ENCODE measurements around the gene DEK.
"Not testable (repeated sequence)": the region's sequence is repeated elsewhere in the genome, so short reads cannot be mapped to it uniquely, and the experiment has no call there.

Gene DEK

DNA sequence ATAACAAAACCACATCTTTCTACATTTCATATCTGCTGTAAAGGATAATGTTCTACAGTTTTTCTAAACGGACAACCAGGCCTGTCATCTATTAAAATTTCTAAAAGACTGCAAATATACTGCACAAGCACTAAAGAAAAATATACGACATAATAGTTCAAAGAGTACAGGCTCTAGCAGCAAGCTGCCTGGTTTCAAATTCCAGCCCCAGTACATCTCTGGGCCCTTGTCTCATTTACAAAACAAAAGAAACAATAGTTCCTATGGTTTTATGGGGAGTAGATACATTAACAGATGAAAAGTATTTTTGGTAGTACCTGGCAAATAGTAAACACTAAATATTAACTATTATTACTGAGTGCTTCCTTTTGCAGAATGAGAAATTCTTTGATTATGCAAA lies 24.1 kb downstream of the DEK start:
- DNase-seq (ENCODE audit: low spot score): no peak

DNA sequence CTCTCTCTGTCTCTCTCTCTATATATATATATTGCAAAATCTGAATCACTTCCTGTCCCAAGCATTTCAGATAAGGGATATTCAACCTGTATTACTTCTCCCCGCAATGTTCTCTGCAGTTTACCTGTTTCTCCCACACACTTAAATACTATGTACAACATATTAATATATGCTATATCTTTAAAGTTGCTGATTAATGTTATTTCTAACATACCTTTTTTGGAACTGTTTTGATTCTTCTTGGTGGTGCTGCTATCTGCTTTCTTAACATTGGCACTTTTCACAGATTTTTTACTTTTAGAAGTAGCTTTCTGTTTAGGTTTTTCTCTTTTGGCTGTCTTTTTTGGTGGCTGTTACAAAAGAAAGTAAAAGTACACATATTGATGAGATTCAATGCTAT lies 27.2 kb downstream of the DEK start:
- no peak for DNase-seq (ENCODE audit: low spot score)

GRCh38 chr6:18235524-18235923 lies 28.8 kb downstream of the DEK start:
- DNase-seq (ENCODE audit: low spot score): no peak

DNA sequence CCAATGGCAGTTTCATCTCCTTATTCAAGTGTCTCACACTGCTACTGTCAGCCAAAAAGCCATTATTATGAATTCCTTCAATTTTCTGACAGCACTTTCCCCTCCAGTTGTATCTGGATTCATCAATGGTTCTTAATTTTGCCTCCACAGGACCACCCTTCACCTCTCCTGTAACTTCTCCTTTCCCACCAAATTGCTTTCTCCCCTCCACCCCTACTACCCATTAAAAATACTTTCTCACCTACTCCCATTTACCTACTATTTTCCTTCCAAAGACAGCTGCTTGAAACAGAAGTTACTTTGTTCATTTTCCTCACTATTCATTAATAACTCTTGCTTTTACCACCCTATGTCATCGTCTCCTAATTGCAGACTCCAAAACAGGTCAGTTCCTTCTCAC lies 29.8 kb downstream of the DEK start:
- DNase-seq (ENCODE audit: low spot score): no peak

DNA sequence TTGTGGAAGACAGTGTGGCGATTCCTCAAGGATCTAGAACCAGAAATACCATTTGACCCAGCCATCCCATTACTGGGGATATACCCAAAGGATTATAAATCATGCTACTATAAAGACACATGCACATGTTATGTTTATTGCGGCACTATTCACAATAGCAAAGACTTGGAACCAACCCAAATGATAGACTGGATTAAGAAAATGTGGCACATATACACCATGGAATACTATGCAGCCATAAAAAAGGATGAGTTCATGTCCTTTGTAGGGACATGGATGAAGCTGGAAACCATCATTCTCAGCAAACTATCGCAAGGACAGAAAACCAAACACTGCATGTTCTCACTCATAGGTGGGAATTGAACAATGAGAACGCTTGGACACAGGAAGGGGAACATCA lies 30.6 kb downstream of the DEK start:
- DNase-seq (ENCODE audit: low spot score): not testable (repeated sequence)

DNA sequence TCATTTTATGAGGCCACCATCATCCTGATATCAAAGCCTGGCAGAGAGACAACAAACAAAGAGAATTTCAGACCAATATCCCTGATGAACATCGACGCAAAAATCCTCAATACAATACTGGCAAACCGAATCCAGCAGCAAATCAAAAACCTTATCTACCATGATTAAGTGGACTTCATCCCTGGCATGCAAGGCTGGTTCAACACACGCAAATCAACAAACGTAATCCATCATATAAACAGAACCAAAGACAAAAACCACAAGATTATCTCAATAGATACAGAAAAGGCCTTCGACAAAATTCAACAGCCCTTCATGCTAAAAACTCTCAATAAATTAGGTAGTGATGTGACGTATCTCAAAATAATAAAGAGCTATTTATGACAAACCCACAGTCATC lies 32.5 kb downstream of the DEK start:
- not testable (repeated sequence) for DNase-seq (ENCODE audit: low spot score)

- not testable (repeated sequence) for DNase-seq (ENCODE audit: low spot score)
Observed at GRCh38 chr6:18228590-18228989, 35.7 kb downstream of the DEK start.

GRCh38 chr6:18227166-18227565 lies 37.2 kb downstream of the DEK start:
- DNase-seq (ENCODE audit: low spot score): not testable (repeated sequence)

DNA sequence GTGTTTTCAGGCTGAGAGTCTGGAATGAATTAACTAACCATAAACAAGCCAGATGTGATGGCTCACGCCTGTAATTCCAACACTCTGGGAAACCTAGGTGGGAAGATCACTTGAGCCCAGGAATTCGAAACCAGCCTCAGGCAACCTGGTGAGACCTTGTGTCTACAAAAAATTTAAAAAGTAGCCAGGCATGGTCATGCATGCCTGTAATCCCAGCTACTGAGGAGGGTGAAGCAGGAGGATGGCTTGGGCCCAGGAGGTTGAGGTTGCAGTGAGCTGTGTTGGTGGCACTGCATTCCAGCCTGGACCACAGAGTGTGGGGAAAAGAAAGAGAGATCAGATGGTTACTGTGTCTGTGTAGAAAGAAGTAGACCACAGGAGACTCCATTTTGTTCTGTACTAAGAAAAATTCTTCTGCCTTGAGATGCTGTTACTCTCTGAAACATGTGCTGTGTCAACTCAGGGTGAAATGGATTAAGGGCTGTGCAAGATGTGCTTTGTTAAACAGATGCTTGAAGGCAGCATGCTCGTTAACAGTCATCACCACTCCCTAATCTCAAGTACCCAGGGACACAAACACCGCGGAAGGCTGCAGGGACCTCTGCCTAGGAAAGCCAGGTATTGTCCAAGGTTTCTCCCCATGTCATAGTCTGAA lies 37.8 kb downstream of the DEK start:
- DNase-seq (ENCODE audit: low spot score): not testable (repeated sequence)

DNA sequence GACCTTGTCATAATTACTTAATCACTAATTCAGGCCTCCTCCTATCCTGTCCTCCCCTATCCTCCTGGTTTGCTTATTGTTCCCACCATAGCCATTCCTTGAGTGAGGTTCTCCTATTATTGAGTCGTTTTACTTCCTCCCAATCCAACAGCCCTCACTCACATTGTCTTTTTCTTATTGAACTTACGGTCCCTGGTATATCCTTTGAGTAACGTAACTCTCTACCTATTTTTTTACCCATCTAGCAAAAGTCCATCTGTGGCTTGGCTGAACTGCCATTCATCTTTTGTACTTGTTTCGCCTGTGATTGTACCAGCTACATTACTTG lies 43.1 kb downstream of the DEK start:
- DNase-seq (ENCODE audit: low spot score): no peak

DNA sequence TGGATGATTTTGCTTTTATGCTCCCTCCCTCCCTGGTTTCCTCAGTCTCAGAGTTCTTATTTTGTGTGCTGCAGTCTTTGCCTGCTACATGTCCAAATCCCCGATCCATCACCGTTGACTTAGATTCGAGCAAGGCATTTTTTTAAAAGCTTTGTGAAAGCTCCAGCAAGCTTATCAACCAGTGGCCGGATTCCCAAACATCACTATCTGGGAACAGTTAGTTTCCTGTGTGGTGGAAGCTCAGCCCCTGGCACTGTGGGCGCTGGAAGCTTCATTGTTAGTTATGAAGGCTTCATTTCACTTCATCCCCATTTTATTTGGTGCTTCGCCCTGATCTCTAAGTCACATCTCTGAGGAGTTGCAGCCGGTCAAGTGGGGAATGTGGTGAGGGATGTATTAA lies 44.7 kb downstream of the DEK start:
- DNase-seq (ENCODE audit: low spot score): no peak

DNA sequence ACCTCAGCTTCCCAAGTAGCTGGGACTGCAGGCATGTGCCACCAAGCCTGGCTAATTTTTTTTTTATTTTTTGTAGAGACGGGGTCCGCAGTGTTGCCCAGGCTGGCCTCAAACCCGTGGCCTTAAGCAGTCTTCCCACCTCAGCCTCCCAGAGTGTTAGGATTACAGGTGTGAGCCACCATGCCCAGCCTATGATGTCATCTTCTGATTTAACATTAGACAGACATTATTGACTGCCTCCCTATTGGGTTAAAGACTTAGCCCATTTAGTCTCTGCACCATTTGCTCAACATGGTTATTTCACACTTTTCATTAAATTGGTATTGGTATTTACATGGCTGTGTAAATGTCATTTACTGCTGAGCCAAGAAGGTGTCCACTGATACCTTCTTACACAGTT lies 46.1 kb downstream of the DEK start:
- DNase-seq (ENCODE audit: low spot score): no peak

DNA sequence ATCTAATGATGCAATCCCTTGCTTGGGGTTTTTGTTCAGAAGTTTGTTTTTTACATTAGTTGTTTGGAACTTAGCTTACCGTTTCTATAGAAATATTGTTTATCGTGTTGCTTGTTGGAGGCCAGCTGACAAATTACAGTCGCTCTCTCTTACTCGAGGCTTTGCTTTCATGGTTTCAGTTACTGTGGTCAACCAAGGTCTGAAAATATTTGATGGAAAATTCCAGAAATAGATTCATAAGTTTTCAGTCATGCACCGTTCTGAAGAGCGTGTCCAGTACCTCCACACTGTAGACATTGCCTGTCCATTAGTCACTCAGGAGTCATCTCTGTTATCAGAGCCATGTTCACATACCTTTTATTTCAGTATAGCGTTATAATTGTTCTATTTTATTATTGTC lies 47.9 kb downstream of the DEK start:
- DNase-seq (ENCODE audit: low spot score): no peak

- DNase-seq (ENCODE audit: low spot score): no peak
Observed at GRCh38 chr6:18215436-18215835, 48.9 kb downstream of the DEK start.

DNA sequence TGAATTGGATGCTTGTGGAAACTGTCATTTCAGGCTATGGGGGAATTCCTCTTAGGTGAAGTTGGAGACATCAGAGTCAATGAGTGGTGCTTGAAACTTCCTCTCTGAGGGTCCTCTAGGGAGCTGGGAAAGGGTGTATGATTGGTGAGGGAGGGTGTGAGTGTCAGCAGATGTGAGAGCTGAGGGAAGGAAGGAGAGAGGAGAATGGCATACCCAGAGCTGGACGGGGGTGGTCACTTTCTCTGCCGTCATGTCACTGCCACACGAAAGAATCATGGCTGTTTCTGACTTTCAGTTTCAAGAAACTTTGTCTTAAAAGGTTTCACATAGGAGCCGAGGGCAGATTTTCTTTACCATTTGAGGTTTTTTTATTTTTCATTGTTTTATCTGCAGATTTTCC lies 50.3 kb downstream of the DEK start:
- no peak for DNase-seq (ENCODE audit: low spot score)

DNA sequence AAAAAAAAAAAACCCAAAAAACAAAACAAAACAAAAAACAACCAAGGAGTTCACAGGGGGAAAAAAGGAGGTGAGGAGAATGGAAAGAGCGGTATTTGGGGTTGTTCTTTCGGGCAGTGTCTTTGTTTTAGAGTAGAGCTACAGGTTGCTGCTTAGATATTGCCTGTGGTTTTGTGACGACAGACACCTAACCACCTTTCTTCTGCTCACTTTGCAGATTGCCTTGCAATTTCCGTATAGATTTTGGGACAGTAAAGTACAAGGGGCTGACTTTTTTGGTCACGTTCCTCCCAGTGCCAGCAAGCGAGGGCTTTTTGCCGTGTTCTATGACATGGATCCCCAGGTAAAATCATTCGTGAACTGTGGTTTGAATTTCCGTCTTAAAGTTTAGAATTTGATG lies 50.9 kb downstream of the DEK start:
- no peak for DNase-seq (ENCODE audit: low spot score)

GRCh38 chr6:18212231-18212630 lies 52.1 kb downstream of the DEK start:
- no peak for DNase-seq (ENCODE audit: low spot score)

GRCh38 chr6:18211338-18211737 lies 53.0 kb downstream of the DEK start:
- DNase-seq (ENCODE audit: low spot score): no peak

GRCh38 chr6:18210707-18211106 lies 53.6 kb downstream of the DEK start:
- no peak for DNase-seq (ENCODE audit: low spot score)

GRCh38 chr6:18209539-18210197 lies 54.7 kb downstream of the DEK start:
- DNase-seq (ENCODE audit: low spot score): no peak

- not testable (repeated sequence) for DNase-seq (ENCODE audit: low spot score)
Observed at GRCh38 chr6:18208778-18209177, 55.6 kb downstream of the DEK start.

GRCh38 chr6:18207949-18208348 lies 56.4 kb downstream of the DEK start:
- no peak for DNase-seq (ENCODE audit: low spot score)

- peak; percentile 18 for DNase-seq (ENCODE audit: low spot score)
Observed at GRCh38 chr6:18207438-18207837, 56.9 kb downstream of the DEK start.

DNA sequence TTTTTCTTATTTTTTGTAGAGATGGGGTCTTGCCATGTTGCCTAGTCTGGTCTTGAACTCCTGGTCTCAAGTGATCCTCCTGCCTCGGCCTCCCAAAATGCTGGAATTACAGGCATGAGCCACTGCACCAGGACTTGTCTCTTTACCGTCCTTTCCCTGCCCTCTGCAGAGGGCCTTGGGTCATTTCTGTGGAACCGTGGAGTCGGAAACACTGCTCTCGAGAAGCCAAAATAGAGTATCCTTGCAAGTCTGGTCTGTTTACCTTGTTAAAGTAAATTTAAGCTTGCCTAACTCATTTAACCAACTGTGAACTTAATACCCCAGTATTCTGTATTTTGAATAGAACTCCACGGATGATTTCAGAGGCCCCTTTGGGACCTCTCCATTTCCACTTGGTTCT lies 57.7 kb downstream of the DEK start:
- no peak for DNase-seq (ENCODE audit: low spot score)

Measured in putamen (tissue), 1 donor.